ENCODE data around the gene BIN1.

DNA sequence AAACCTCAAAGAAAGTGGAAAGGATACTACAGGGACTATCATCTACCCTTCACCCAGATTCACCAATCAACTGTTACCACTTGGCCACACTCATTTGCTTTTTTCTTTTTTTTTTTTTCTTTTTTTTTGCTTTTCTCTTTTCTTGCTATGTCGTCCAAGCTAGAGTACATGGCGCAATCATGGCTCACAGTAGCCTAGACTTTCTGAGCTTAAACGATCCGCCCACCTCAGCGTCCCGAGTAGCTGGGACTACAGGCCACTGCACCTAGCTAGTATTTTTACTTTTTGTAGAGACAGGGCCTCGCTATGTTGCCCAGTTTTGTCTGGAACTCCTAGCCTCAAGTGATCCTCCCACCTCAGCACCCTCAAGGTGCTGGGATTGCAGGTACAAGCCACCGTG is 24.0 kb downstream of the BIN1 start:
- TF ChIP-seq, protein P1, sequence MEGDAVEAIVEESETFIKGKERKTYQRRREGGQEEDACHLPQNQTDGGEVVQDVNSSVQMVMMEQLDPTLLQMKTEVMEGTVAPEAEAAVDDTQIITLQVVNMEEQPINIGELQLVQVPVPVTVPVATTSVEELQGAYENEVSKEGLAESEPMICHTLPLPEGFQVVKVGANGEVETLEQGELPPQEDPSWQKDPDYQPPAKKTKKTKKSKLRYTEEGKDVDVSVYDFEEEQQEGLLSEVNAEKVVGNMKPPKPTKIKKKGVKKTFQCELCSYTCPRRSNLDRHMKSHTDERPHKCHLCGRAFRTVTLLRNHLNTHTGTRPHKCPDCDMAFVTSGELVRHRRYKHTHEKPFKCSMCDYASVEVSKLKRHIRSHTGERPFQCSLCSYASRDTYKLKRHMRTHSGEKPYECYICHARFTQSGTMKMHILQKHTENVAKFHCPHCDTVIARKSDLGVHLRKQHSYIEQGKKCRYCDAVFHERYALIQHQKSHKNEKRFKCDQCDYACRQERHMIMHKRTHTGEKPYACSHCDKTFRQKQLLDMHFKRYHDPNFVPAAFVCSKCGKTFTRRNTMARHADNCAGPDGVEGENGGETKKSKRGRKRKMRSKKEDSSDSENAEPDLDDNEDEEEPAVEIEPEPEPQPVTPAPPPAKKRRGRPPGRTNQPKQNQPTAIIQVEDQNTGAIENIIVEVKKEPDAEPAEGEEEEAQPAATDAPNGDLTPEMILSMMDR (IDR thresholded peaks at IDR 0.05) = no peak
- TF ChIP-seq EZH2phosphoT487 (IDR thresholded peaks at IDR 0.05) = no peak
- TF ChIP-seq EZH2 (IDR thresholded peaks at IDR 0.05) = no peak

Data from neural progenitor cell (in vitro differentiated cells).